IMR-90 (cell line): ENCODE results near the gene ANXA7. TPM values are rescaled to one million over a fixed set of nuclear protein-coding genes. Genes with fewer than 3 reads are reported as not detected.

Source experiments
- ATAC-seq: fragments of 200-7000 bp; cut with Tn5 transposase; 2 replicates; pipeline ENCODE4 v1.9.1; 2020; ENCODE audit warnings: low read depth, mild to moderate bottlenecking, moderate library complexity
- BruUV-seq: library from RNA; stranded (reverse); fragments of 400-500 nt; replicated peaks from 2 replicates; lab custom pipeline; 2021; lab: Mats Ljungman, UMichigan
- CTCF ChIA-PET: fragments of 300-600 bp; formaldehyde crosslinking; extraction: SDS; loops from one replicate; lab custom pipeline; 2021; ENCODE audit warnings: antibody characterized with exemption; lab: Yijun Ruan, JAX
- POLR2A ChIA-PET: fragments of 300-600 bp; sonication (Branson Sonifier 250); formaldehyde crosslinking; loops from one replicate; lab custom pipeline; 2022; ENCODE audit warnings: antibody characterized with exemption; ENCODE audit not compliant: unreplicated experiment; lab: Charles Lee
- DNase-seq: peaks from one replicate; pipeline ENCODE4 v3.0.0; 2013
- H2AFZ ChIP-seq: replicated peaks from 2 replicates; pipeline ENCODE3; 2013; ENCODE audit warnings: low read length, mild to moderate bottlenecking; ENCODE audit not compliant: poor library complexity
- H2AK5ac ChIP-seq: 2 replicates; pipeline ENCODE4 v1.6.1; 2013; ENCODE audit warnings: low read depth, low read length, inconsistent platforms
- H2AK9ac ChIP-seq: replicated peaks from 2 replicates; pipeline ENCODE3; 2013; ENCODE audit warnings: mild to moderate bottlenecking, low read depth, low read length, moderate library complexity; ENCODE audit not compliant: poor library complexity
- H2BK120ac ChIP-seq: 2 replicates; pipeline ENCODE4 v1.6.1; 2013; ENCODE audit warnings: low read depth, low read length, inconsistent platforms
- H2BK15ac ChIP-seq: 3 replicates; pipeline ENCODE4 v1.6.1; 2013; ENCODE audit warnings: low read depth, low read length, inconsistent platforms
- H2BK20ac ChIP-seq: 2 replicates; pipeline ENCODE4 v1.6.1; 2013; ENCODE audit warnings: low read depth, mild to moderate bottlenecking, inconsistent platforms, low read length, moderate library complexity
- H2BK5ac ChIP-seq: 2 replicates; pipeline ENCODE4 v1.6.1; 2013; ENCODE audit warnings: mild to moderate bottlenecking, low read depth, low read length, inconsistent platforms; ENCODE audit not compliant: poor library complexity, severe bottlenecking
- H3K14ac ChIP-seq: replicated peaks from 2 replicates; pipeline ENCODE4 v1.6.1; 2013; ENCODE audit warnings: low read depth, low read length, inconsistent platforms
- H3K18ac ChIP-seq: 2 replicates; pipeline ENCODE4 v1.6.1; 2013; ENCODE audit warnings: low read depth, low read length, control low read depth
- H3K23ac ChIP-seq: 2 replicates; pipeline ENCODE4 v1.6.1; 2013; ENCODE audit warnings: low read depth, low read length, inconsistent platforms
- H3K27ac ChIP-seq: 2 replicates; pipeline ENCODE4 v1.5.1; 2013; ENCODE audit warnings: mild to moderate bottlenecking, control low read depth, low read length; ENCODE audit not compliant: insufficient read depth
- H3K27me3 ChIP-seq: 2 replicates; pipeline ENCODE4 v1.6.1; 2013; ENCODE audit warnings: low read length; ENCODE audit not compliant: control insufficient read depth, insufficient read depth
- H3K36me3 ChIP-seq: 2 replicates; pipeline ENCODE4 v1.6.1; 2013; ENCODE audit warnings: low read length, mixed read lengths; ENCODE audit not compliant: control insufficient read depth, insufficient read depth
- H3K4ac ChIP-seq: 2 replicates; pipeline ENCODE4 v1.6.1; 2013; ENCODE audit warnings: low read depth, low read length, inconsistent platforms
- H3K4me1 ChIP-seq: 2 replicates; pipeline ENCODE4 v1.6.1; 2013; ENCODE audit warnings: low read length, mixed read lengths; ENCODE audit not compliant: control insufficient read depth, insufficient read depth
- H3K4me2 ChIP-seq: 2 replicates; pipeline ENCODE4 v1.6.1; 2013; ENCODE audit warnings: low read depth, mild to moderate bottlenecking, control low read depth, low read length, moderate library complexity
- H3K4me3 ChIP-seq: 2 replicates; pipeline ENCODE4 v1.5.1; 2013; ENCODE audit warnings: low read depth, mild to moderate bottlenecking, control low read depth, low read length, moderate library complexity; ENCODE audit not compliant: insufficient read depth
- H3K56ac ChIP-seq: 2 replicates; pipeline ENCODE4 v1.6.1; 2013; ENCODE audit warnings: low read length, inconsistent platforms; ENCODE audit not compliant: insufficient read depth; ENCODE audit errors: extremely low read depth
- H3K79me1 ChIP-seq, 2 experiments: 2 replicates each; pipeline ENCODE4 v1.6.1; 2013; ENCODE audit warnings: low read length in 2 of 2, inconsistent platforms in 1 of 2, low read depth in 1 of 2
- H3K9ac ChIP-seq: 2 replicates; pipeline ENCODE4 v1.6.1; 2013; ENCODE audit warnings: low read depth, low read length, control low read depth
- H3K9me1 ChIP-seq: 2 replicates; pipeline ENCODE4 v1.6.1; 2013; ENCODE audit warnings: low read length, inconsistent platforms; ENCODE audit not compliant: insufficient read depth
- H3K9me3 ChIP-seq: 2 replicates; pipeline ENCODE4 v1.6.1; 2013; ENCODE audit warnings: low read length; ENCODE audit not compliant: control insufficient read depth, insufficient read depth
- H4K20me1 ChIP-seq: 2 replicates; pipeline ENCODE4 v1.6.1; 2013; ENCODE audit warnings: low read length, inconsistent platforms; ENCODE audit not compliant: insufficient read depth
- H4K5ac ChIP-seq: 2 replicates; pipeline ENCODE4 v1.6.1; 2013; ENCODE audit warnings: mild to moderate bottlenecking, low read depth, low read length, control low read depth
- H4K8ac ChIP-seq, 2 experiments: 2 replicates each; pipeline ENCODE4 v1.6.1; 2013; ENCODE audit warnings: low read depth in 2 of 2, low read length in 2 of 2, control low read depth in 1 of 2, inconsistent platforms in 1 of 2
- H4K91ac ChIP-seq: 2 replicates; pipeline ENCODE4 v1.6.1; 2013; ENCODE audit warnings: low read depth, low read length, inconsistent platforms; ENCODE audit not compliant: insufficient read depth
- BHLHE40 ChIP-seq: fragments of 150-350 bp; IDR thresholded peaks from 2 replicates; pipeline ENCODE4 v1.6.1; 2016; ENCODE audit warnings: mild to moderate bottlenecking, low read depth, low read length
- CEBPB ChIP-seq: IDR thresholded peaks from 2 replicates; pipeline ENCODE4 v1.6.1; 2012; ENCODE audit warnings: low read depth, low read length, improper control_type of control experiment
- ELK1 ChIP-seq: fragments of 150-350 bp; IDR thresholded peaks from 2 replicates; pipeline ENCODE4 v1.6.1; 2016; ENCODE audit warnings: low read depth, mild to moderate bottlenecking, low read length, moderate library complexity, borderline replicate concordance
- MAFK ChIP-seq: IDR thresholded peaks from 2 replicates; pipeline ENCODE4 v1.6.1; 2012; ENCODE audit warnings: low read depth, low read length, improper control_type of control experiment
- RAD21 ChIP-seq: IDR thresholded peaks from 2 replicates; pipeline ENCODE4 v1.6.1; 2012; ENCODE audit warnings: low read length, improper control_type of control experiment
- RFX5 ChIP-seq: IDR thresholded peaks from 2 replicates; pipeline ENCODE4 v1.8.0; 2012; ENCODE audit warnings: low read depth, mild to moderate bottlenecking, low read length, moderate library complexity
- SMC3 ChIP-seq: fragments of 150-350 bp; IDR thresholded peaks from 2 replicates; pipeline ENCODE4 v1.6.1; 2016; ENCODE audit warnings: low read depth, mild to moderate bottlenecking, antibody characterized with exemption, low read length, moderate library complexity
- WGBS, 2 experiments: methylation state at CpG; one replicate each; pipeline versions ENCODE4 v1.1.5 to v1.1.7; 2013; ENCODE audit warnings: missing lambda C conversion rate in 2 of 2; ENCODE audit not compliant: insufficient read length in 1 of 2; ENCODE audit errors: extremely low coverage in 2 of 2; 5-methylcytosine and 5-hydroxymethylcytosine counted together
- dilution Hi-C: fragments of 300-500 bp; cut with HindIII; formaldehyde crosslinking; loops from one replicate; pipeline ENCODE4 v1.14.3; 2018; ENCODE audit warnings: low sequenced_read_pairs; ENCODE audit not compliant: unreplicated experiment
- in situ Hi-C: fragments of 300-500 bp; cut with MboI; formaldehyde crosslinking; loops from 3 replicates; pipeline ENCODE4 v1.14.3; 2019; ENCODE audit warnings: low sequenced_read_pairs, inconsistent platforms, mixed read lengths
- intact Hi-C: fragments of 100-400 bp; cut with micrococcal nuclease; formaldehyde crosslinking; loops from 2 replicates; pipeline ENCODE4 v1.10.0; 2022
- polyA plus RNA-seq, 3 experiments: library from polyadenylated mRNA; depleted of rRNA; stranded (reverse); fragments of >200 nt; gene quantifications; 2 replicates each; pipeline ENCODE4 v1.2.3, GENCODE V29; 2012; ENCODE audit warnings: low replicate concordance in 1 of 3
- total RNA-seq: library from RNA; depleted of rRNA; stranded (reverse); fragments of >200 nt; gene quantifications from 2 replicates; pipeline ENCODE4 v1.2.3, GENCODE V29; 2012

ANXA7 gene
- total and polyA plus RNA-seq, 2 of the 4 experiments (the other 2 are of a cell fraction): 77.4 to 120 TPM

- Histone ChIP-seq H3K4me1 (no peaks in the 10 kb centered on the region), H3K4me3 (no peak overlapping the region), H3K4ac (no peak overlapping the region), H2BK5ac (no peak overlapping the region), H3K27me3 (no peaks in the 10 kb centered on the region), H3K9ac (no peak overlapping the region), H2AFZ (no peak overlapping the region), H3K14ac (no peak overlapping the region), H3K79me1 (peaks cover 0 to 3% of the 10 kb centered on the region in 2 experiments; a peak in 1 of 4 replicates), H3K9me3 (no peaks in the 10 kb centered on the region), H2BK120ac (no peak overlapping the region), H2BK15ac (no peak overlapping the region), H3K18ac (no peak overlapping the region), H2AK5ac (no peak overlapping the region), H3K27ac (no peak overlapping the region), H3K36me3 (peaks cover 14% of the 10 kb centered on the region; the same call in 1 of the 2 replicates), H2BK20ac (no peak overlapping the region), H4K91ac (no peak overlapping the region), H4K8ac (no peak overlapping the region), H4K5ac (no peak overlapping the region), H4K20me1 (no peaks in the 10 kb centered on the region), H3K56ac (no peak overlapping the region), H2AK9ac (no peak overlapping the region), H3K4me2 (no peak overlapping the region), H3K9me1 (peaks cover 5% of the 10 kb centered on the region; the same call in 1 of the 2 replicates), H3K23ac (no peak overlapping the region)
- TF ChIP-seq RFX5 (no peak), SMC3 (no peak), ELK1 (no peak), RAD21 (no peak), CEBPB (no peak), BHLHE40 (no peak), MAFK (no peak)
- DNase-seq (no peak), ATAC-seq (no peak)
- CTCF ChIA-PET: no interaction called here
- BruUV-seq: no TSS peak
- intact Hi-C loops (no loop called here), in situ Hi-C loops (no loop called here), dilution Hi-C loops (no loop called here)
- WGBS, 2 experiments: no CpG with 5 or more reads among the region's 3 CpGs
- POLR2A ChIA-PET: no interaction called here
Measured at GRCh38 chr10:73364964-73365363, 48.9 kb downstream of the ANXA7 start.
